ENCODE measurements around the gene CUL2.
"Not testable (repeated sequence)": the region's sequence is repeated elsewhere in the genome, so short reads cannot be mapped to it uniquely, and the experiment has no call there.

The CUL2 gene

DNA sequence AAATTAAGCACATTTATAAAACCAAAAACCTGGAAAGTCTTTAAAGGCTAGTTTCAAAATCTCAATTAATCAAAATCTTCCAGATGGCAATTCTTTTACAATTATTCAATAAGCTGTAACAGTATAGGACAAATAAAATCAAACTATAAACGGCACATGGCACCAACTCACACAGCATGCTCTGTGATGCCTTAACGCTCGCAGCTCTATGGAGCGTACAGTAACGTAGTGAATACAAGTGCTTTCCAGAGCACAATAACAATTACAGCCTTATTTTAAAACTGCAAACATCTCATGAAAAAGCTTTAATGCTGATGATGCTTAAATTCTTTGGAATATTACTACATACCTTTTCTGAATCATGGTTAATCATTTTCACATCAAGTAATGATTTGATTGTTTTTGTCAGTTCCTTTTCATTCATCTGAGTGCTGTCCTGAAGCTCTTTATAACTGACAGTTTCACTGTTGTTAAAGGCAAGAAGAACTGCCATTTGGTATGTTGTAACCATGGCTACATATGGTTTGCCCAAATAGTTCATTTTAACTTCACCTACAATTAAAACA is 74.2 kb downstream of the CUL2 start:
- DNase-seq: no peak

DNA sequence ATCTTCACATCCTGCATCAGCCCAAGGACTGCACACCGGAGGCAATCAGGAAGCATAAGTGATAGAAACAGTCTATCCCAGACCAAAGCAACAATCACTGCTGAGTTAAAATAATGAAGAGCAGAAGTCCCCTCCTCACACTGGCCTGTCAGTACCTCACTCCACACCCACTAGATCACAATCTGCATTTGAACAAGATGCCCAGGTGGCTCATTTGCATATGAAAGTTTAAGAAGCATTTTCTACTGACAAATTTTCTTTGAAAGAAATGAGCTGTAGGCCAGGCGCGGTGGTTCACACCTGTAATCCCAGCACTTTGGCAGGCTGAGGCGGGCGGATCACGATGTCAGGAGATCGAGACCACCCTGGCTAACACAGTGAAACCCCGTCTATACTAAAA is 77.4 kb downstream of the CUL2 start:
- DNase-seq: no peak

DNA sequence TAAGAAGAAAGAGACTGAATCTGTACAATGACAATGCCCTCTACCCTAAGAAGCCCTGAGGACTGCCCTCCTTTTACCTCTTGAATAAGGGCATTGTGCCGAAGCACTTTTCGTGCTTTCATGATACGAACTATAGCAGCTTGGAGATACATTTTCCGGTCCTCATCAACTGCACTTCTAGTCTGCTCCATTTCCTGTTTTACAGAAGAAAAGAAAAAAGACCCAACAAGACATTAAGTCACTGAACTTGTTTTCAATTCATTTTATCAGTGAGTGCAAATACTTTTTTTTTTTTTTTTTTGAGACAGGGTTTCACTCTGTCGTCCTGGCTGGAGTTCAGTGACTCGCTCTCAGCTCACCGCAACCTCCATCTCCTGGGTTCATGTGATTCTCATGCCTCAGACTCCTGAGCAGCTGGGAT is 78.4 kb downstream of the CUL2 start:
- peak; percentile 35 for DNase-seq

DNA sequence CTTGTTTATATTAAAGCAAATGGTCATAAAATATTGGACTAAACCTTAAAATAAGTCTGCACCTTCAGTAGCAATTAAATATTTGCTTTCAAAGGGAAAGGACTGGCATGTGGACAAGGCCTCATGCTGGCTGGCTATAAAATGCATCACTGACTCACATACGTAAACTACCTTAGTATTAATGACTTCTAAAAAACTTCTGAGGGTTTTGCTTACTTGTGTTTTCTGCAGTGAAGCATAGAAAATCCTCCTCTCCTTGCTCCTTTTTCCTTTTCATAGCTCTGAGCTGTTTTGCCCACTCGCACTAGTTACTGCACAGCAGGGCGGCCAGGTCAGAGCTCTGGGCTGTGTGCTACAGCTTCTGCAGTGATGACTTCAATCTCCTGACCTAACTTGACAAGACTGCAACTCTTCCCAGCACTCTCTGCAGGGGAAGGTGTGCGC is 82.3 kb downstream of the CUL2 start:
- DNase-seq: no peak

DNA sequence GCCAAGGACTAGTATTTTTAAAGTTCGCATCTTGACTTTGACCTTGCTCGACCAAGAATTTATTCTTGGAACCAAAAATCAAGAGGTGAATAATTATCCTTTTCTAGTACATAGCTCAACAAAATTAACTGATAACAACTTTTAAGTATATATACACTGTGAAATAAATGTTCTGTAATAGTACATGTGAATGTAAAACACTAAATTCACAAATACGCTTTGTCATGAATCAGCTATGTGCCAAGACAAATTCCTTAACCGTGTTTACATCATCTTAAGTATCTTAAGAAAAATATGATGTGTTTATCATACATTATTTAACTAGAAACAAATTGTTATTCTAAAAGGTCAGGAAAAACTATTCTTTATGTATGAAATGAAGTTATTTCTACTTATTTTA is 83.3 kb downstream of the CUL2 start:
- peak; percentile 81 for DNase-seq

DNA sequence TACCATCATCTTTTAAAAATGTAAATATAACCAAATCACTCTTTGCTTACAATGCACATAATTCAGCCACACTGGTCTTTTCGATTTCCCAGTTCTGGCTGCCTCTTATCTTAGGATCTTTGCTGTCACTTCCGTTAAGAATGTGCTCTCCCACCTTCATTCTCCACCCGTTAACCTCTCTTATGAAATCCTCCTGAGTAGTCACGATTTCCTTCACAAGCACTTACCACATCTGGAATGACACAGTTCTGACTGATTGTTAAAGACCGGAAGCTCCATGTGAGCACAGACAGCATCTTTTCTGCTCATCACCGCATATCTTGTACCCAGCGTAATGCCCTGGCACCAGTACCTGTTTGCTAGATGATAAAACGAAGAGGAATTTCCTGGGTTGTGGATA is 84.3 kb downstream of the CUL2 start:
- peak; percentile 99 for DNase-seq

DNA sequence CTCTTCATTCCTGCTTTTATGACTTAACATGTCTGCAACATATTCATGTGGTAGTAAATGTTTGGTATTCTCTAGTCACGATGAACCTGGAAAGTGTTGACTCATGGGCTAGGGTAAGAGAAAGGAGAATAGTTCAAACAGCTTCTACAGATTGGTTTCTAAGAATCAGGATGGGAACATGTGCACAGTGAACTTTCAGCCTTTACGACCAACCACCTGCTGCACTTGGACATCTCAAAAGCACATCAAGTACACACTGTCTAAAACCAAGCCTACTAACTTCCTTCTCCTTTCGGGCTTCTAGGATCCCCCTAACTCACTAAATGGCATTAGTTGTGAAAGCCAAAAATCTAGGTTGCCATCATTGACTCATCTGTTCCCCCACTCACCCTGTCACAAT is 85.5 kb downstream of the CUL2 start:
- peak; percentile 34 for DNase-seq

DNA sequence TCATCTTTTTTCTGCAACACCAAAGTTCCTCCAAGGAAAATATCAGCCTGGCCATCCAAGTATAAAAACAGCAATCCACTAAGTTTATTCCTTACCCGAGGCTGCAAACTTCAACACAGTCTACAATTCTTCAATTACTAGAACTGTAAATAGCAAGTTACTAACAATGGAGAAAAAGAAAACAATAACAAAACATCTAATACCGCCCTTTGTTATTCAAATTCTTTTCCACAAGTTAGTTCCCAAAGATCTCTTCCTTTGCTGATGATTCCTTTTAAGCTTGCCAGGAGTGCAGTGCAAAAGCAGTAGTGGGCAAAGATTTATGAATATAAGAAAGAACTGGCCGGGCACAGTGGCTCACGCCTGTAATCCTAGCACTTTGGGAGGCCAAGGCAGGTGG is 86.2 kb downstream of the CUL2 start:
- no peak for DNase-seq

DNA sequence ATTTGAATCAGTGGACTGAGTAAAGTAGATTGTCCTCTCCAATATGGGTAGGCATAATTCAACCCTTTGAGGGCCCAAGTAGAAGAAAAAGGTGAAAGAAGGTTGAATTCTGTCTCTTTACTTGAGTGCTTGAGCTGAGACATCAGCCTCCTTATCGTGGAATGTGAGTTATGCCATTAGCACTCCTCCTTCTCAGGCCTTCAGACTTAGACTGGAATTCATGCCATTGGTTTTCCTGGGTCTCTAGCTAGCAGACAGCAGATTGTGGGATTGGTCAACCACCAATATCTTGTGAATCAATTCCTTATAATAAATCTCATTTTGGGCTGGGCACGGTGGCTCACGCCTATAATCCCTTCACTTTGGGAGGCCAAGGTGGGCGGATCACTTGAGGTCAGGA is 89.2 kb downstream of the CUL2 start:
- no peak for DNase-seq

DNA sequence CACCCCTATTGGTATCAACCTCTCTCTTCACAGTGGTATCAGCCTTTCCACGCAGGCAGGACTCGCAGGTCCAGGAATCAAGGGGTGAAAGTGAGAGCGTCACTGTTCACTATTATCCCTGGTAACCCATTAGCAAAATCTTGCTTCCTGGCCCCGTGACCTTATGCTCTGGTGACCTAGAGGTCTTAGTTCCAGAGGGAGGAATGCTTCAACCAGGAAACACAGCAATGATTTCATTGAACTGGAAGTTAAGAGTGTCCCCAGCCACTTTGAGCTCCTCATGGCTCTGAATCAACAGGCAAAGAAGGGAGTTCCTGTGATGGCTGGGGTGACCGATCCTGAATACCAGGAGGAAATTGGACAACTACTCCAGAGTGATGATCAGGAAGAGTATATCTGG is 90.6 kb downstream of the CUL2 start:
- no peak for DNase-seq

DNA sequence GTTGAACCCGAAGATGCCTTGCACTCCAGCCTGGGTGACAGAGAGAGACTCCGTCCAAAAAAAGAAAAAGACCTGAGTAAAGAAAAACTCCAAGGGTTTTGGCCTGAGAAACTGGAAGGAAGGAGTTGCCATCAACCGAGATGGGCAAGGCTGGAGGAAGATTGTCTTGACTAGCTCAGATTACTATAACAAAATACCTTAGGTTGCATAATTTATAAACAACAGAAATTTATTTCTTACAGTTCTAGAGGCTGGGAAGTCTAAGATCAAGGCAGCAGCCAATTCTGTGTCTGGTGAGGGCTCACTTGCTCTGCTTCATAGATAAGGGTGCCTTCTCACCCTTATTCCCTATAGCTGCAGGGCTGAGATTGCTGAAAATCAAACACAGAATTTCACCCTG is 91.2 kb downstream of the CUL2 start:
- DNase-seq: no peak

DNA sequence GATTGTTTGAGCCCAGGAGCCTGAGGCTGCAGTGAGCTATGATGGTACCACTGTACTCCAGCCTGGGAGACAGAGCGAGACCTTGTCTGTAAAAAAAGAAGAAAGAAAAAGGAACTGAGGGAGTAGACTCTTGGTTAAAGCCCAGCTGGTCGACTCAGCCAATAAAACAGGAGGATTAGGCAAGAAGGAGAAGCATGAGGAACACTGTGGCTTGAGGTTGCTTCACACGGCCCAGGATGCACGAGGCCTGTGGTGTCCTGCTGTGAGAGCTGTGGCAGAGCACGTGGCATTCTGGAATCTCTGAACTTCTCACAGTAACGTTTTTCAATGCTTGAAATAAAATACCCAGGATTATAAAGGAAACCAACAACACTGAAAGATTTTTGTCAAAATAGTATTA is 93.3 kb downstream of the CUL2 start:
- peak; percentile 33 for DNase-seq

DNA sequence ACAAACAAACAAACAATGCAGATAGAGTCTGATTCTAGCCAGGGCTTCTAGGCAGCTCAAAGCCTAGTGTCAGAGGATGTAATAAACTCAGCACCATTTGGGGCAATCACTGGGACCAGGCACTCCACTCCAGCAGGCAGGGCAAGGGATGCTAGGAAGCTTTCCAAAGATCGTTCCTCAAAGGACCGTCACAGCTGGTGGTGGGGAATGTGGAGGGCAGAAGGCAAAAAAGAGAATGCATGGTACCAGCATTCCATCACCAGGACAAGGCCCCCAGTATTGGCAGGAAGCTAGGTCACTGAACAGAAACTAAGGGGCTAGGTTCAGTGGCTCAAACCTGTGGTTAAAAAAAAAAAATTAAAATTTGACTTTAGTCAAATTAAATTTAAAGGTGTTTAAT is 94.2 kb downstream of the CUL2 start:
- no peak for DNase-seq

DNA sequence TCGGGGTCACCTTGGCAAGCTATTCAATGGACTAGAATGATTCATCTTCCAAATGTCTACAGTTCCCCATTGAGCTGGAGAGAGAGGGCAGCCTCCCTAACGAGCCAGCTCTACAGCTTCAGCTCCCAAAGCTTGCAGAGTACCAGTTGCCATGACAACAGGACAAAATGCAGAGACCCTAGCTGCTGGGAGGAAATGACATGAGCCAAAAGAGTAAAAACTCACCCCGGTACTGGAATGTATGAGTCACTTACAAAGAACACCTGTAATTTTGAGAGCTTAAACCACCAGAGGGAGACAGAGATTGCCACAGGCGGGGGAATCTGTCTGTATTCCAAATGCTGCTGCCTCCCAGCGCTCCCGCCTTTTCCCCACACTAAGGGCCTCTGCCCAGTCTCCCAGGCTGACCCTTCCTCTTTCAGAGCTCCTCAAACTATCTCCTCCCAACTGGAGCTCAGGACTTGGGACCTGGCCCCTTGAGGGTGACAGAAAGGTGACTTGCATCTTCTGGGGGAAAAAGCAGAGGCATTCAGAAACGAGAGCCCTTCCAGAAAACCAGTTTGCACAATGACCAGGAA is 95.5 kb downstream of the CUL2 start:
- peak; percentile 71 for DNase-seq

DNA sequence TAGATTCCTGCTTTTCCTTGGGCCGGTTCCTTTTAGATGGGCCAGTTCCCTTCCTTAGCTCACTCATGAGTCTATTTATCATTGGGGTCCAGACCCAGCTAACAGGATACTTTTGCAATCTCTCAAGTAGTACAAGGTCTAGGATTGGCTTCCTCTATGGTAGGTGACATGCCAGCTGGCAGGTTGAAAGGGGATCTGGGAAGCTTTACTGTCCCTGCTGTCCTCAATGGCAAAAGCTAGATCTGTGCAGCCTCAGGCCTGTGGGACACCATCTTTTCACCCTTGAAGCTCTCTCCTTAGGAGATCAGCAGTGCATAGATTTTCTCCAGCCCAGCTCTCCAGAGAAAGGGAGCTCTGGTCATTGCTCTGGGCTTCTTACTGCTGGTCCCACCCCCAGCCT is 96.4 kb downstream of the CUL2 start:
- no peak for DNase-seq

DNA sequence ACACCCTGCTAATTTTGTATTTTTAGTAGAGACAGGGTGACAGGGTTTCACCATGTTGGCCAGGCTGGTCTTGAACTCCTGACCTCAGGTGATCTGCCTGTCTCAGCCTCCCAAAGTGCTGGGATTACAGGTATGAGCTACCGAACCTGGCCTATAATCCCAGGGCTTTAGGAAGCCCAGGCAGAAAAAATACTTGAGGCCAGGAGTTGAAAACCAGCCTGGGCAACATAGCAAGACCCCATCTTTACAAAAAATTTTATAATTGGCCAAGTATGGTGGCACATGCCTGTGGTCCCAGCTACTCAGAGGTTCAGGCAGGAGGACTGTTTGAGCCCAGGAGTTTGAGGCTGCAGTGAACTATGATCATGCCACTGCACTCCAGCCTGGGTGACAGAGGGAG is 99.0 kb downstream of the CUL2 start:
- not testable (repeated sequence) for DNase-seq

DNA sequence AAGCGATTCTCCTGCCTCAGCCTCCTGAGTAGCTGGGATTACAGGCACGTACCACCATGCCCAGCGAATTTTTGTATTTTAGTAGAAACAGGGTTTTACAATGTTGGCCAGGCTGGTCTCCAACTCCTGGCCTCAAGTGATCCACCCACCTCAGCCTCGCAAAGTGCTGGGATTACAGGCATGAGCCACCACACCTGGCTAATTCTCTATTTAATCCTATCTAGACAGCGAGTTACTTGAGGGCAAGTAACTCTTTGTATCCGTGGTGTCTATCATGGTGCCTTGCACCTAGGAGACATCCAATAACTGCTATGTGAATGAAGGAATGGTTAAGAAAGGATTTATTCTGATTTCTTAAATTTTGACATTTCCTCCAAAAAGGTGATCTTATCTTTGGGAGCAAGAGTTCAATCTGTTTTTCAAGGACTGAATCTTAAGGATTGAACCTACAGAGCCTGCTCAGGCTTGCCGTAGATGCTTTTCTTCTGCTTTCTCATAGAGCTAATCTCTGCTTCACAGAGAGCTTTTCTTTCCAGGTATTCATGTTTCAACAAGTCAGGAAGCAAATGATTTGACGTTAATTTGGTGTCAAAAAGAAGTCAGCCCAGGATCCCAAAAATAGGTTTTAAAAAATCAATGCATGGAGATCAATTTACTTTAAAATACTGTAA is 101.6 kb downstream of the CUL2 start:
- no peak for DNase-seq

DNA sequence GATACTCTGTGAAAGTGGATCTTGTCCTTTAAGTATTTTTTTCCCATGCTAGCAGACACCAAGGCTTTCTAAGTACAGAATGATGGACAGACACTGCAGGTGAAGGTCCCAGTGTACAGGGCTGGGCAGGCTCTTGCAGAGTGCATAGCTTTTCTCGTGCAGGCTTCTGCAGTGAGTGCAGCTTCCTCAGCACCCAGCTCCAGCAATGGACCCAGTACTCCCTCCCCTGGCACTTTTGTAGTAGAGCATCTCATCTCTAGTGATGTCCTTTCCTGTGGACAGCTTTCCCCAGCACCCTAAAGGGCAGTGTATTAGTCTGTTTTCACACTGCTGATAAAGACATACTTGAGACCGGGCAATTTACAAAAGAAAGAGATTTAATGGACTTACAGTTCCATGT is 104.3 kb downstream of the CUL2 start:
- DNase-seq: peak; percentile 30

DNA sequence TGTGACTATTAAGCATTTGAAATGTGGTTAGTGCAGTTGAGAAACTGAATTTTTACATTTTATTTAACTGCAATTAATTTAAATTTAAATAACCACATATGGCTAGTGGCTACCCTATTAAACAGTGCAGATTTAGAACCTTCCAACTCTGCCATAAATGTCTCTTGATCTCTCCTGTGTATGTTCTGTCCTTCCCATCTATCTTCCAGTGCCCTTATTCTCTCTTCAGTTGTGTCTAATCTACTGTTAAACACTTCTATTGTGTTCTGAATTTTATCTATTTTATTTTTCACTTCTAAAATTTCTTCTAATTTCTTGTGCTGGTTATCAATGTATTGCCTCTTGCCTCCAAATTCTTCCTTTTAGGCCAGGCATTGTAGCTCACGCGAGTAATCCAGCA is 105.0 kb downstream of the CUL2 start:
- DNase-seq: no peak

DNA sequence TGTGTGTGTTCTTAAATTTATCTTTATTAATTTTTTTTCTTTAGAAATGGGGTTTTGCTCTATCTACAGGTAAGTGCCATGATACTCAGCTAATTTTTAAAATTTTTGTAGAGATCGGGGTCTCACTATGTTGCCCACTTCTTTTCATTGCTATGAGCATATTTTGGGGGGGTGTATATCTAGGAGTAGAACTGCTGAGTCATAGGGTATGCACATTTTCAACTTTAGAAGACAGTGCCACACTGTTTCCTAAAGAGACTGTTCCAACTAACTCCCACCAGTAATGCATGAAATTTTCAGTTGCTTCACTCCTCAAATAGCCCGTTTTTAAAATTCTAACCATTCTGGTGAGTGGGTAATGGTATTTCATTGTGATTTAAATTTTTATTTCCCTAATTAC is 108.3 kb downstream of the CUL2 start:
- no peak for DNase-seq

DNA sequence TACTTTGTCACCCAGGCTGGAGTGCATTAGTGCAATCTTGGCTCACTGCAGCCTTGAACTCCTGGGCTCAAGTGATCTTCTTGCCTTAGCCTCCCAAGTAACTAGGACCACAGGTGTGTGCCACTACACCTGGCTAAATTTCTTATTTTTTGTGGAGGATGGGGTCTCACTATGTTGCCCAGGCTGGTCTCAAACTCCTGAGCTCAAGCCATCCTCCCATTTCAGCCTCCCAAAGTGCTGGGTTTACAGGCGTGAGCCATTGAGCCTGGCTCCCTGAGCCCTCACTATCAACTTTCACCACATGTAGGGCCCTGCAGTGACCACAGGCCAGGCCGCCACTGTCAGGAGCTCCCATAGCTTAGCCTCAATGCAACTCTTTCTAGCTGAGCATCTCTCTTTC is 110.2 kb downstream of the CUL2 start:
- DNase-seq: no peak

DNA sequence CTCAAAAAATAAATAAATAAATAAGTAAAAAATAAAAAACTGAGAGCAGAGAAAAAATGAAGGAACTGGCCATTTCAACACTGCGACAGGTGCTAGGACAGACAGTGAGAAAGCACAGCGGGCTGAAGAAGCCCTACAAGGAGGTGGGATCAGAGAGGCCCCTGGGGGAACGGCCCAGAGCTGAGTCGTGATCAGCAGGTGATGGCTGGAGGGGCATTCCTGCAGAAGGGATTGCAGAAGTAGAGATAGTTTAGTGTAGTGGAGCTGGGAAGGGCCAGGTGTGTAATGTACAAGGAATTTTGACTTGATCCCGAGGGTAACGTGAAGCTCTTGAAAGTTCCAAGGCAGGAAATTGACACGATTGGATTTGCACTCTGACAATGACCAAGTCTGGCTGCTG is 112.1 kb downstream of the CUL2 start:
- DNase-seq: no peak

DNA sequence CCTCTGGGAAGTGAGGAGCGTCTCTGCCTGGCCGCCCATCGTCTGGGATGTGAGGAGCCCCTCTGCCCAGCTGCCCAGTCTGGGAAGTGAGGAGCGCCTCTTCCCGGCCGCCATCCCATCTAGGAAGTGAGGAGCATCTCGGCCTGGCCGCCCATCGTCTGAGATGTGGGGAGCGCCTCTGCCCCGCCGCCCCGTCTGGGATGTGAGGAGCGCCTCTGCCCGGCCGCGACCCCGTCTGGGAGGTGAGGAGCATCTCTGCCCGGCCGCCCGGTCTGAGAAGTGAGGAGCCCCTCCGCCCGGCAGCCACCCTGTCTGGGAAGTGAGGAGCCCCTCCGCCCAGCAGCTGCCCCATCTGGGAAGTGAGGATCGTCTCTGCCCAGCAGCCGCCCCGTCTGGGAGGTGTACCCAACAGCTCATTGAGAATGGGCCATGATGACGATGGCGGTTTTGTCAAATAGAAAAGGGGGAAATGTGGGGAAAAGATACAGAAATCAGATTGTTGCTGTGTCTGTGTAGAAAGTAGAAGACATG is 113.7 kb downstream of the CUL2 start:
- DNase-seq: not testable (repeated sequence)

DNA sequence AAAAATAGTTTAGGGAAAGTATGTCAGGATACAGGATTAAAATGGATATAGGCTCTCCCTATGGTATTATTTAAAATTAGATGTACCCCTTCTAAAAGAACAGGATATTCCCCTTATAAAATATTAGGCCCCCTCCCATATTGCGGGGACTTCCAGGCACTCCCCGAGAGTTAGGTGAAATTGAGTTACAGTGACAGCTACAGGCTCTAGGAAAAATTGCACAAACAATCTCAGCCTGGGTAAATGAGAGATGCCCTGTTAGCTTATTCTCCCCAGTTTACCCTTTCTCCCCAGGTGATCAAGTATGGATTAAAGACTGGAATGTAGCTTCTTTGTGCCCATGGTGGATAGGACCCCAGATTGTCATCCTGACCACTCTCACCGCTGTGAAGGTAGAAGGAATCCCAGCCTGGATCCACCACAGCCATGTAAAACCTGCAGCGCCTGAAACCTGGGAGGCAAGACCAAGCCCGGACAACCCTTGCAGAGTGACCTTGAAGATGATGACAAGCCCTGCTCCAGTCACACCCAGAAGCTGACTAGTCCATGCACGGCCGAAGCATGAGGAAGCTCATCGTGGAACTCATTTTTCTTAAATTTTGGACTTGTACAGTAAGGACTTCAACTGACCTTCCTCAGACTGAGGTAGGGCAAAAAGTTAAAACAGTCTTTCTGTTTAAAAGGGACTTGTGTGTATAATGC is 115.6 kb downstream of the CUL2 start:
- DNase-seq: not testable (repeated sequence)
